NK-92 (cell line): Measurements from ENCODE around the gene CLPTM1L.
"Not testable (repeated sequence)": the region's sequence is repeated elsewhere in the genome, so short reads cannot be mapped to it uniquely, and the experiment has no call there.

Experiments used
- DNase-seq: peaks from one replicate; lab custom pipeline; 2025; ENCODE audit not compliant: unreplicated experiment; lab: John Stamatoyannopoulos, UW

The CLPTM1L gene

DNA sequence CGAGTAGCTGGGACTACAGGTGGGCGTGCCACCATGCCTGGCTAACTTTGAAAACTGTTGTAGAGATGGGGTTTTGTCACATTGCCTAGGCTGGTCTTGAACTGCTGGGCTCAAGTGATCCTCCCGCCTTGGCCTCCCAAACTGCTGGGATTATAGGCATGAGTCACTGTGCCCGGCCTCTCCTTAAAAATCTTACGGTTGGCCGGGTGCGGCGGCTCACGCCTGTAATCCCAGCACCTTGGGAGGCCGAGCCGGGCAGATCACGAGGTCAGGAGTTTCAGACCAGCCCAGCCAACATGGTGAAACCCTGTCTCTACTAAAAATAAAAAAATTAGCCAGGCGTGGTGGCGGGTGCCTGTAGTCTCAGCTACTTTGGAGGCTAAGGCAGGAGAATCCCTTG, 2.2 kb downstream of the CLPTM1L start:
- not testable (repeated sequence) for DNase-seq

DNA sequence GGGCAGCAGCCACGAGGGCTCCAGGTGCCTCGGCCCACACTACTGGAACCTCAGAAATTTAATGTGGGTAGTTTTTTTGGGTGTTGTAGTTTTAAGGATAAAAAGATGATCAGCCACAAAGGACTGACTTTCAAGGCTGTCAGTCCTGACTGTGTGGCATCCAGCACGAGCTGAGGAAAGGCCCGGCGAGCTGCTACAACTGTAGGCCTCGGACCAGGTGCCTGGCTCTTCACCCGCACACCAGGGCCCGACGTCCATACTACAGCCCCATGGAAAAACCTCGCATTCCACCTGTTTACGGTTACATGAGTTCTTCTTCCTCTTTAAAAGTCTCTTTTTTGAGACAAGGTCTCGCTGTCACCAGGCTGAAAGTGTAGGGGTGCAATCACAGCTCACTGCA, 2.6 kb downstream of the CLPTM1L start:
- DNase-seq = no peak

- no peak for DNase-seq
Observed at GRCh38 chr5:1341863-1342262, 3.0 kb downstream of the CLPTM1L start.

- DNase-seq = not testable (repeated sequence)
Observed at GRCh38 chr5:1339818-1340210, 5.1 kb downstream of the CLPTM1L start.

- DNase-seq = not testable (repeated sequence)
Observed at GRCh38 chr5:1339139-1339817, 5.6 kb downstream of the CLPTM1L start.

GRCh38 chr5:1338506-1339070, 6.3 kb downstream of the CLPTM1L start:
- no peak for DNase-seq

- DNase-seq = no peak
Observed at GRCh38 chr5:1338196-1338490, 6.8 kb downstream of the CLPTM1L start.

GRCh38 chr5:1337489-1338195, 7.3 kb downstream of the CLPTM1L start:
- no peak for DNase-seq

DNA sequence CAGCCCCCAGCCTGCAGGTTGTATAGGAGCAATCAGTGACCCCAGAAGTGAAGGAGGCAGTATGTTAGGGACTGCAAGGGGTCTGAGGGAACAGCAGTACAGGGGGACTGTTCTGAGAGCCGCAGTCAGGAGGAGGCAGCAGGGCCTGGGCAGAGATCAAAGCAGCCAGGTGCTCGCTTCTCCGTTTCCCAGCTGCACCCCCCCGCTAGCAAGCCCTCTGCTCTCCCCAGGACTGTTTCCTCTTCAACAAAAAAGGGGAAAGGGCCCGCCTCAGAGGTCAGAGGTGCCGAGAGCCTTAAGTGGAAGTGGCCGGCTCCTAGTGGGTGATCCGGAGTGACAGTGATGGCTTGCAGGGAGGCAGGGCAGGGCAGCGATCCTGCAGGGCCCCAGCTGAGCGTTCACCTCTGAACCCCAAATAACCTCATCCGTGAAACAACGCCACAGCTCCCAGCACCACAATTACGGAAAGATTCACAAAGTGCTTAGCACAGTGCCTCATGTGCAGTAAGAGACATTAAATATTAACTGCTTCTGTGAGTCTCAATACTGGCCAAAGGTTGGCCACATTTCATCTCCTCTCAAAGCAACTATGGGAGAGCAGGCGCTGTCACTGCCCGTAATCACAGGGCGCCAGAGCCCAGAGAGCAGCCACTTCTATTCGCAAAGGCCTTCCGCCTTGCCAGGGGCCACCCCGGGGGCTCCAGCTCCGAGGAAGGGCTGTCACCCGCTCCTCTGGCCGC, 8.0 kb downstream of the CLPTM1L start:
- DNase-seq = no peak

DNA sequence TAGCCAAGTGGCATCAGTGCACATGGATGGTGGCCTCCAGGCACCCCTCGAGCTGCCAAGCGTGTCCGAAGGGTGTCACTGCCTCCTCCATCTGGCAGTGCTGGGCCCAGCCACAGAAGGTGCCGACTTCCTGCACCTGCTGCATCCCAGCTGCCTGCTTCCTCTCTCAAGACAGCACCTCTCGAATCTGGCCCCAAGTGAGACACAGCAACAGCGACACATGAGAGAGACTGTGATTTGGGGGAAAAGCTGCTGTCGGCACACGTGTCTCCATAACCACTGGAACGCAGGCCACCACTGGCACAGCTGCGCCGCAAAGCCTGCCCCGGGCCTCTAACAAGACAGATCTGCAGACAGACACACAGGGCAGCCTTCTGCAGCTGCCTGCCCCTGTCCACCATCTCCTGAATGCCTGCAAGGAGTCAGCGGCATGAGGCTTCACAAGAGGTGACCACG, 8.8 kb downstream of the CLPTM1L start:
- DNase-seq = no peak

- DNase-seq = no peak
Observed at GRCh38 chr5:1335540-1336095, 9.3 kb downstream of the CLPTM1L start.

- no peak for DNase-seq
Observed at GRCh38 chr5:1334831-1335539, 9.9 kb downstream of the CLPTM1L start.

GRCh38 chr5:1333986-1334385, 10.9 kb downstream of the CLPTM1L start:
- DNase-seq = no peak

- not testable (repeated sequence) for DNase-seq
Observed at GRCh38 chr5:1333286-1333685, 11.6 kb downstream of the CLPTM1L start.

GRCh38 chr5:1332461-1333001, 12.4 kb downstream of the CLPTM1L start:
- no peak for DNase-seq

DNA sequence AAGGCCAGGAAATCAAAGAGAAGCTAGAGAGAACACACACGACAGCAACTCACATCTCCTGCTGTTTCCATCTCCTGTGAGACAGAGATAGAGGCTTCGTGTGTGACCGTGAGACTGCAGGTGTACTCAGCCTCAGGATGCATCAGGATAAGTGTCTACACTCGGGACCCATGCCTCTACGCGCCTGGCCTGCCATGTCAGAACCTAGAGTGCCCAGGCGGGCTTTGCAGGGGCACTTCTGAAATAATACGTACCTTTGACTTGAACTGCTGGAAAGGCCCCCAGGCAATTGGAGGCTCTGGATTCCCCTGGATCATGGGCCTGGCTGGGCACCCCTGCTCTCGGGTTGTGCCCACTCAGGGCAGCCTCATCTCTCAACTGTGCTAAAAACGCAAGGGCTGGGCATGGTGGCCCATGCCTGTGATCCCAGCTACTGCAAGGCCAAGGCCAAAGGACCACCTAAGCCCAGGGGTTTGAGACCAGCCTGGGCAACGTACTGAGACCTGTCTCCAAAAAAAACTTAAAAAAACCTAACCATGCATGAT, 13.0 kb downstream of the CLPTM1L start:
- no peak for DNase-seq

GRCh38 chr5:1330847-1331831, 13.8 kb downstream of the CLPTM1L start:
- DNase-seq = no peak

DNA sequence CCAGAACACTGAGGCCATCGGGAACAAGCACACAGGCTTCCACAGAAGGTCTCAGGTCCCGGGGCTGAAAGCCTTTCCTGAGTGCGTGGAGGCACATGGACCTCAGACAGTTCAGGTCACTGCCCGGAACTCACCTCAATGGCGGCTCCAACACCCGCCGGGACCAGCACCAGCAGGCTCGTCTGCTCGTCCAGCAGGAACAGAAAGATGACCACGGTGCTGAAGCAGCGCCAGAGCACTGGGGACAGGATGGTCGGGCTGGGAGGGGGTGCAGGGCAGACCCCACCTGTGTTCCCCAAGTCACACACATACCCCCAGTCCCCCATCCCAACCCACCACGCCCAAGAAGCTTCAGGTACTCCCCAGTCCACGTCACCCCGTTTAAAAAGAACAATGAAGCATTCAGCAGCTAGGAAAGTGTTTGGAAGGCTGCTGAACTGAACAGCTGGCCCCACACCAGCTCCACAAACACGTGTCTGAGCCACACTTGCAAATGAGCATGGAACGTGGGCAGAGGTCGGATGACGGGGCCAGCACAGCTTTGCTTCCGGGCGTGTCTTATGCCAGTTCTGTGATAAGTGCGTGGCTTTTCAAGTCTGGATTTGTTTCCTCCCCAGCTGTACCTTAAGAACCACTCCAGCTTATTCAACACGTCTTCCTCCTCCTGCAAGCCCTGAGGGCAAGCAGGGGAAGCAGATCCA, 14.6 kb downstream of the CLPTM1L start:
- no peak for DNase-seq
